Measurements from ENCODE around the gene USP25.

Gene USP25

DNA sequence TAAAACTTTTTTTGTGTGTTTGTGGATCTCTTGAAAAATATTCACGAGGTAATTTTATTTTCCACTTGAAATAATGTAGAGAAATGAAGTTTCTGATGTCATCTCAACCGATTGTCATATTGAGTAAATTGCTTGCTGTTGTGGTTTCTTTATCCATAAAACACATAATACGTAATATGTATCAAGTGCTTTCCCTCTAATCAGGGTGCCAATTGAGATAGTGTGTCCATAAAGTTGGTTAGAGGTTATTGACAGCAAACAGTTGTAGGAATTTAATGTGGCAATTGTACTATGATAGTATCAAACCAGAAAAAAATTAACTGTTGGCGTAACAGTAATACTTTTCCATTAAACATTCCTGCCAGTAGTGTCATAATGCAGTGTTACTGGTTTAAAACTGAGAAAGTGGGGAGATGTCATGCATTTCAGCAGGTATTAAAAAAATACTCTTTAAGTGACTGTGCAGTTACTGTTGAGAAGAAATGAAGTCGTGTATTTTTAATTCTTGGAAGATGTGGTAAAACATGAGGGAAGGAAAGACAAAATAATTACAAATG, 38.3 kb downstream of the USP25 start:
- DNase-seq, result no peak

DNA sequence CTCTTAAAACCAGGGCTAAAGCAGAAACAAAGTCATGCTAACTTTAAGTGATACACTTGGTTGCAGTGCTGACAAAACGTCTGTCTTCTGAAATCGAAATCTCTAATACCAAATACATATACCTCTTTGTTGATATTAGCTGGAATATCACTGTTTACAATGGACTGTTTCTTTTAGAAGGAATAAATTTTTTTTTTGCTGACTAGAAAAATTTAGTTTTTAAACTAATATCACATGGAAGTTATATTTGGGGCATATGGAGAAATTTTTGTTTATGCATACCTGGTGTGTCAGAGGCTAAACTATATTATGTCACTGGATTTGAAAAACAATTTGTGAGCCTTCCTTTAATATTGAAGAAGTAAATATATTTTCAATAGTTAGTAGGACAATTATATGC, 39.1 kb downstream of the USP25 start:
- DNase-seq, result no peak

DNA sequence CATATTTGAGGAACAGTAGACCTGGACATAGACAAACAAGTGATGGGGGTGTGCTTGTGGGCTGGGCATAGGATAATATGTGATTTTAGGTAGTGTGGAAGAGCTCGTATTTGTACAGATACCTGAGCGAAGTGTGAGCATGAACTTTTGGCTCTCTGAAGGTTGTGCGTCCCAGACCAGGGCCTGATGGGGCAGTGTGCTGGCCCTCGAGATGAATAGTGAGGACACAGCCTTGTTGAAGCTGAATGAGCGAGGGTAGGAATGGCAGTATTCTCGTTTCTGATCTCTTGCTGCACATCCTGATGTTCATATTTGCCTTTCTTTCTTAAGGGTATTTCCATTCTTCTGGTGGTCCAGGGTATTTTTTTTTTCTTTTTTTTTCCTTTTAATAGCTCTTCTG, 41.5 kb downstream of the USP25 start:
- DNase-seq, result no peak

DNA sequence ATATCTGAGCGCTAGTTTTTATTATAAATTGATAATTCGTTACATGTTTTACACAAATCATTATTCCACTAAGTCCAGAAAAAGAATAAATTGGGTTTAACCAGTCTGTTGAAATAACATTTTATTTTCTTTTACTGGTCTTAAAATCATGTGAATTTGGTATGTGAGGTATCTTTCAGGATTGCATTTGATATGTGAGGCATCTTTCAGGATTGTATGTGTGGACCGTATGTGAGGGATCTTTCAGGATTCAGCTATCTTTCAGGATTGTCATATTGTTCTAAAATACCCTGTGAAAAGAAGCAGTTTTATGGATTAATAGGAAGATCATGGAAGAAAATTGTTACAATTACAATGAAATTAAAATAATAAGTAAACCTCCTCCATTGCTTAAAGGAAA, 42.9 kb downstream of the USP25 start:
- no peak for DNase-seq

DNA sequence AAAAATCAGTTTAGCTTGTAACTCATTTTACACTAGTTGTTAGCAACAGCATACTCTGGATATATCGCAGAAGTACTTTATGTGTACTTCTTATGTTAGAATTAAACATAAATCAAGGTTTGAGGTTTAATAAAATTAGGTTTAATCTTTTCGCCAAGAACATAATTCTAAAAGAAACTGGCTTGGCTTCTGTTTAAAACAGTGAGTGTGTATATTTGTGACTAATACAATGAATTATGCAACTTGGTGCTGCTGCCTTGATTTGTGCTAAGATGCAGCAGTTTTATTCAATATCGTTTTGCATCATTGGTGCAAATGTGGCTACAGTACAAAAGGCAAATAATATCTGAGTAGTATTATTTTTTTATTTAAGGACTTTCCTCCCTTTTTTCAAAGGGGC, 44.8 kb downstream of the USP25 start:
- no peak for DNase-seq

DNA sequence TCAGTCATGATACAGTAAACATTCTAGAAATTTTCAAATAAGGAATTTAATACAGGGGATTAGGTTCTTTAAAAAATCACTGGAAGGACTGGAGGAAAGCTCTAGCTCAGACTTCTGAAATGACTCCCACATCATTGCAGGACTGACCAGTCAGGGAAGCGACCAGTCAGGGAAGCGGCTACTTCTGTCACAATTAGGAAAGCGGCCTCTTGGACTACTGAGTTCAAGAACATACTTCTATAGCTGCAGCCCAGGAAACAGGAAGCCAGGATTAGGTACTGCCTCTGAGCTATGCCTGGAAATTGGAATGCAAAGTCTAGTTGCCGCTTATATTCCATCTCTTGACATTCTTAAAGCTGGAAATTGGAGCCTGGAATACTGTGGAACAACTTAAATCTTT, 45.5 kb downstream of the USP25 start:
- no peak for DNase-seq

DNA sequence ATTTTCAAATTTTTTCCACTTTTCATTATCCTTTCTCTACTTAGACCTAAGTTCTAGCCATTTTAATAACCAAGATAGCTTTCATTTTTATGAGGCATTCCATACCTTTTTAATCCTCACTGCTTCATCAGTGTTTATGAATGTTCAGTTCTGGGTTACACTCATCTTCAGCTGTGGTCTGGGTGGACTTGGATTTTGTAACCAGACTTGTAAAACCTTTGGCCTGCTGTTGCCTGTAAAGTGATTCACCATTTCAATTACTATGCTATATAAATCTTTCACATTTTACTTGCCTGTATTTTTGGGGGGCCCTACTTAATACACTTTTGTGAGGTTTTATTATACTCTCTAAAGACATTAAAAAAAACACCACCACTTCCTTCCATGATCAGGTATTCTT, 46.2 kb downstream of the USP25 start:
- DNase-seq, result no peak

DNA sequence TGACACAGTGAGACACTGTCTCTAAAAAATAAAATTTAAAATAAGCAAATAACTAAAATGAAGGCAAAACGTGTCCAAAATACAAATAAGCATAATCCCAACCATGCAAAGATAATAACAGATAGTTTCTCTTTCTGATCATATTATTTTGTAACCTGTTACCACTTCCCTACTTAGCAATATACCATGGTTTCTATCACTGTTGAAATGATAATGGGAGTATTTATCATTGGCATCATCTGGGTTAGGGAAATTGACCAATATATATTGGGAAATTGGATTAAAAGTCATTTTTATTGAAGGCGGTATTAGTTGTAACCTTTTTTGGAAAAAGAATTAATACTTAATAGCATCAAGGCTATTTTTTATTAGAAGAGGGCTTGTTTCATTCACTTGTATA, 47.0 kb downstream of the USP25 start:
- no peak for DNase-seq

DNA sequence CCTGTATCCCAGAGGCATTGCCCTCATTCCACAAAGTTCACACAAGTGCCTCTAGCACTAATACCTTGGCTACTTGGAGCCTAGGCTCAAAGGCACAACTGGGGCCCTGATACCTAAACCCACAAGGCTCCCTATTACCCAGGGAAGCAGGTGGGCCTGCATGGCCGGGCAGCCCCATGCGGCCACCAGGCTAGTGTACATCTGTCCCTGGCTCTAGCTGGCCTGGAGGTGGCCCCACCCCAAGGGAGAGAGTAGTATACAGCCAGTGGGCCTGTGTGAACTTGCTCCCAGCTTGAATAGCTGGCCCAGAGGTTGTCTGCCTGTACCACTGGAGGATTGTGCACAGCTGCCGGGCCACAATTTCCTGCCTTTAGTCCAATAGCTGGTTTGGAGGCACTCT, 52.2 kb downstream of the USP25 start:
- no peak for DNase-seq

DNA sequence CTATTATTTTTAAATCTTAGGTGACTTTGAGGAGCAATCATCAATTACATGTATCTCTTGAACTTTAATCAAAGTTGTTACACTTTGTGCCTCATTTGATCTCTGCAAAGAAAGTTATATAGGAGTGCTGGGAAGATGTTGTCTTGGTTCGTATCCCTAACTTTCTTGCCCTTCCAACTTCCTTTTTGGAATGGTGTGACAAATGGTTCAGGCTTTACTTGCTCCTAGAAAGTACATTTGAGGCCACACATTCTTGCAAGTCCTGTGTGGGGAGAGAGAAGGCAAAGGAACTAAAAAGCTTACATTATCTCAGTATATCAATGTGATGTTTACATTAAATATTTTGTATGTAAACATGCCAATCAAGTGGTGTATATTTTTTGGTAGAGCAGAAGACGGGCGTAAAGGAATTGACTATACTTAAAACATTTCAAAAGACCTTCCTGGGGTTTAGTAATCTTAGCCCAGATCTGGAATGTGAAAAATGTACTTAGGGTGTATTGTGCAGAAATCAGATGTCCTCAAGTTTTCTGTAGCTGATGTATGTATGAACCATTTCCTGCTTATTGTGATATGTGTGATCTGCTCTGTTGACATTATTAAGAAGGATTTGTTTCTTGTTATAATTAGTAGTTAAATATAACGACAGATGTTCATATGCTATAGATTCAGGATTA, 59.2 kb downstream of the USP25 start:
- DNase-seq, result no peak

DNA sequence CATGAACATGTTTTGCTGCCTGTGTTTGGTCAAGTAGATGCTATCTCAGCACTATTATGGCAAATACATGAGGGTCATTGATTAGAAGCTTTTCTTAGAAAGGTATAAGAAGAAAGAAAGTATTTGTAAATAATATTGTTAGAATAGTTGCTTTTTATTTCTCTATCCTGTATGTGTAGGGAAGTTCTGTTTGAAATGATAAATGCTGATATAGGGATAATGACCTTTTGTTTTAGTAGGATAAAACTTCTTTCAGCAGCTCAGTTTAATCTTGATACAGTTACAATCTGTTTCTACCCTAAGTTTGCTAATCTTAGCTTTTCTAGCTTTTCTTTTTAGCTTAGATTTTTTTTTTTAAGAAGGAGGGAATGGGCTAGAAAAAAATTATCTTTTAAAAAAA, 63.3 kb downstream of the USP25 start:
- DNase-seq, result no peak

DNA sequence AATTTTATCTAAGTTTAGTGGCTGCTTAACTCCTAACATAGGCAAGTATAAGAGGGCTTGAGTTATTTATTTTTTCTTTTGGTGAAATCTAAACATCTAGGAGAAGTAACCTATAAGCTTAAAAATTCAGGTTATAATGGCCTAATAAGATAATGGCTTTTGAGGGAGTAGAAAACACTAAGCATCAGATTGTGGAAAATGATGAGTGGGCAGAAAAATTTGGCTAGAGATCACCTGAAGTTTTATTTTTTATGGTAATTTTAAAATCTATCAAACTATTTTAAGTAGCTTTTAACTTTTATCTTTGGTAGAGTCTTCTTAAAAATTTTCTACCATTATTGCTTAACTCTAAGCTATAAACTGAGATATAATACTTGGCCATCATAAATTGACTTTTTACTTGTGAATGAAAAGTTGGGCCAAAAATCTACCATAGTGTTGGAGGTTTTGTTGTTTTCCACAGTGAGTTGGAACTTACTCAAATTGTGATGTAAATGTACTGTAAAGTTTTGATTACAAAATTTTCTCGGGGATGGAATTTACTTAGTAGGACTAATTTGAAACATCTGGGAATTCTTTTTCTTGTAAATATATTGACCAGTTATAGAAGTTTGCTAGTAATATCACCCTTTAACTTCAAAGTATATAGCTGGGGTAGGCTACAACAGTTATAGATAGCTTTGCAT, 63.9 kb downstream of the USP25 start:
- DNase-seq, result no peak

DNA sequence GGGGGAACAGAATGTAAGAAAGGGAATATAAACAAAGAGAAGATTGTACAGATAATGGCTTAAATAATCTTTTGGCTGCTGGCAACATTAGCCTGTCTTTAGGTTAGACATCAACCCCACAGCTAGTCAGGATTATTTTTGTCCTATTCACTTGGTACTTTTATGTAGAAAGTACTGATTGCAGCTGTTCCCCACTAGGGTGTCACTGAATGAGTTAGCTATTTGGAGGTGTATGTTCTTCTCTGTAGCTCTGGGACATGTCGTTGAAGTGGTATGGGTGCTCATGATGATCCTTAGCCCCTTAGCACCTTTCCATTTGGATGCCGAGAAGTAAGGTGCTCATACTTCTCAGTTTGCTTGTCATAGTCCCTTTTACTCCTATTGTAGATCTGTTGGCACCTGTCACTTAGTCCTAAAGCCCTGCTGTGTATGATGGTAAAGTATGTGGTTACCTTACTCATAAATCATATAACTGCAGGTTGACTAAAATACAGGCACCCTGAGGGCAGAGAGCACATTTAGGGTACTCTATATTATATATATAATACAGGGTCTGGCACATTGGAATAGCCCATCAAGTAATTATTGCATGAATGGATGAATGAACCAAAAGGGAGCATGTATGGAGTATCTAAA, 64.6 kb downstream of the USP25 start:
- no peak for DNase-seq

DNA sequence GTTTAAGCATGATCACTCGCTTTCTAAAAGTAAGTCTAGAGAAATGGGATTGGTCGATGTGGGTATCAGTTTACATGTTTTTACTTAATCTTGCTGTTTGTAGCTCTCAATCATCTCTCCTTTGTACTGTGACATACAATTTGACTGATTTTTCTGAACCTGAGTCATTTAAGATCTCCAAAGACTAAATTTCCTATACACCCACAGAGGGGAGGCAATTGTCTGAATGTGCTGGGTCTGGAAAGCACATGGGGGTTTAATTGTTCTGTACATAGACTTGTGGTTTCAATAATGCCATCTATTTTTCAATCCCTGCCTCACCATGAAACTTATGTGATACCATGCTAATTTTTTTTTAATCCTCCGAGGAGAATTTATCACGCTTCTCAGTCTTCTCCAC, 65.8 kb downstream of the USP25 start:
- no peak for DNase-seq

DNA sequence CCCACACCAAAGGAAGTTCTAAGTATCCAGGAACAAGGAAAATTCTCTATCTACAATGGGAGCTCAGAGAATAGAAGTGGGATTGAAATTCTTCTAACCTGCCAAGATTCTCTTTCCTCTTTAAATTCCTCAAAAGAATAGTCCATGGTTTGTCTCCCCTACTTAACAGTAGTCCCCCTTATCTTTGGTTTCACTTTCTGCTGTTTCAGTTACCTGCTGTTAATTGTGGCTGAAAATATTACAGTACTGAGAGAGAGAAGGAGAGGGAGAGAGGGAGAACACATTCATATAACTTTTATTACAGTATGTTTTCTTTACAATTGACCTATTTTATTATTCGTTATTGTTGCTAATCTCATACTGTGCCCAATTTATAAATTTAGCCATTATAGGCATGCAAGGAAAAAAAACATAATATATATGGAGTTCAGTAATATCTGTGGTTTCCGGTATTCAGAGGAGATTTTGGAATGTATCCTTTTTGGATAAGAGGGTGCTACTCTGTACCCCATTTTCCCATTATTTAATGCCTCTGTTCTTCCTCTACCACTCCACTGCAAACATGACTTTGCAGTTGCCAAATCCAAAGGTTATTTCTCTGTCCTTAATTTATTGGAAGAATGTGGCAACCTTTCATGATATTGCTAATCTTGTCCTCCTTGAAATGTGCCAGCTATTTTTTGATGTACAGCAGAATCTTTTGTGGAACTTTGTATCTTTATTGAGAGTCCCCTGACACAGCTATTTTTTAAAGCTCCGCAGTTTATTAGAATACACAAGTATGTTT, 68.0 kb downstream of the USP25 start:
- DNase-seq, result no peak

DNA sequence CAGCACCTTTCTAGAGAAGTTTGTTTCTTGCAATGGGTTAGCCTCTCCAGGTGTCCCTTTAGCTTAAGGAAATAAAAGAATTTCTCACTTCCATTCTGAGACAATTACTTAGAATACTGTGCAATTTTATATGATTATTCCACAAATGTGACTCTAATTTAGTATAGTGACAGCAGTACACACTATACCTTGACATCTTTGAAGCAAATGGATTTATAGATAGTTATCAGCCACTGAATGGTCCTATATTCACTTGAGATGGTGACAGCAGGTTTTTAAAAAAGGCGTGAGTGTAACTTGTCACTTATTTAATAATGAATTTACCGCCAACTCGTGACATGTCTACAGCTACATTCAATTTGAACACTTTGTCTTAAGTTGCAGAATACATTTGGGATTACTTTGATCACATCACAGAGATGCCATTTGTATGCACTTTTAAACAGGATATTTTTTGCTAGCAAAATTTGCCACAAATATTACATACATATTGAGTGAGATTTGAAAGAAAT, 71.6 kb downstream of the USP25 start:
- DNase-seq, result no peak

DNA sequence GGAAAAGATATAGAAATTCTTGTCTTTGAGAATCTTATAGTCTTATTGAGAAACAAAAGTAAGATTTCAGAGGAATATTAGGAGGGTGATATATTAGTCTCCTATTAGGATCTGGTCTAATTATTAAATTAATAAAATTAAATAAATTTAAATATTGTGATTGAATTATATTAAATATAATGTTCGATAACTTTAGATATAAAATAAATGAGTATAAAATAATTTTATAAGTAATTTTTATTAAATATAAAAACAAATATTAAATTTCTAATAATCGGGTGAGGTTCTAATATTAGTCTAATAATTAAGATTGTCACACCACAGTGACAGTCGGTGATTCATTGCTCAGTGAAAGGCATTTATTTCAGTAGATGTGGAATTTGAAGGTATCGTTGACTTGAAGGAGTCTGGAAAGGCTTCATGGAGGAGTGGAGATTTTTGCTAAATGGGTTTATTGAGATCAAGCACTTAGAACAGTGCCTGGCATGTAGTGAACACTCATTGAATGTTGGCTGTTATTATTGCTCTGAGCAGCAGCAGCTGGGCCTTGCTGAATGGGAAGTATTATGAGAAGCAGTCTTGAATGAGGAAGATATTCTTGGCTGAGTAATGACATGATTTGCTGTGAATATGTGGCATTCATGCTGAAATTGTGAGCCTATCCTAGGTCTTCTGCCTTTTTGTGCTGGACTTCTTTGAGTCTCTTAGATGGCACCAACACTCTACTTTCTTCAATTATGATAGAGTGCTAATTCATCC, 74.6 kb downstream of the USP25 start:
- no peak for DNase-seq

DNA sequence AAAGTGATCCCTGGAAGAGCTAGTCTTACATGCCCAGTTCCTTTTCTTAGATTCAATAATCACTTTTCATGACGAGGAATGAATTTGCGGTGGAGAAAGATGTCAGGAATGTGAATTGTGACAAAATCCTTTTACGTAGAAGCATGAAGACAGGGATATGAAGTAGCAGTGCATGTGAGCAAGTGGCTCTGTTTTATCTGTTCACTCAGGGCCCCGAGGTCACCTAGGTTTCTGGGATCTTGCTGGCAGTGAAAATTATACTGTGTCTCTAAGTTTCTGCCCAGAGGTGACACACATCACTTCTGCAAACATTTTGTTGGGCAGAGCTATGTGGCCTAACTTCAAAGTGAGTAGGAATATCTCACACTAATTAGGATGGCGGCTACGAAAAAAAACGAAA, 79.3 kb downstream of the USP25 start:
- DNase-seq, result no peak

DNA sequence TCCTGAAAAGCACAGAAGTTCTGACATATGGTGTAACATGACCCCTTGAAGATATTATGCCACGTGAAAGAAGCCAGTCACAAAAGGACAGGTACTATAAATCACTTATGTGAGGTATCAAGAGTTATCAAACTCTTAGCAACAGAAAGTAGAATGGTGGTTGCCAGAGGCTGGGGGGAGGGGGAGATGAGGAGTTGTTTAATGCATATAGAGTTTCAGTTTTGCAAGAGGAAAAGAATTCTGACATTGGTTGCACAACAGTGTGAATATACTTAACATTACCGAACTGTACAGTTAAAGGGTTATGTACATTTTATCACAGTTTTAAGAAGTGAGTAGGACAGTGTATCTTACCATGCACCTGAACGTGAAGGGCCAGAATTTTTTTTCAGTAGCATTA, 80.0 kb downstream of the USP25 start:
- DNase-seq, result no peak

DNA sequence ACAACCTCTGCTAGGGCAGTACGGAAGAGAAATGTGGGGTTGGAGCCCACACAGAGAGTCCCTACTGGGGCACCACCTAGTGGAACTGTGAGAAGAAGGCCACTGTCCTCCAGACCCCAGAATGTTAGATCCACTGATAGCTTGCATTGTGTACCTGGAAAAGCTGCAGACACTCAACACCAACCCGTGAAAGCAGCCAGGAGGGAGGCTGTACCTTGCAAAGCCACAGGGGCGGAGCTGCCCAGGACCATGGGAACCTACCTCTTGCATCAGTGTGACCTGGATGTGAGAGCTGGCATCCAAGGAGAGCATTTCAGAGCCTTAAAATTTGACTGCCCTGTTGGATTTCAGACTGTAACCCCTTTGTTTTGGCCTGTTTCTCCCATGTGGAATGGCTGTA, 85.5 kb downstream of the USP25 start:
- no peak for DNase-seq

DNA sequence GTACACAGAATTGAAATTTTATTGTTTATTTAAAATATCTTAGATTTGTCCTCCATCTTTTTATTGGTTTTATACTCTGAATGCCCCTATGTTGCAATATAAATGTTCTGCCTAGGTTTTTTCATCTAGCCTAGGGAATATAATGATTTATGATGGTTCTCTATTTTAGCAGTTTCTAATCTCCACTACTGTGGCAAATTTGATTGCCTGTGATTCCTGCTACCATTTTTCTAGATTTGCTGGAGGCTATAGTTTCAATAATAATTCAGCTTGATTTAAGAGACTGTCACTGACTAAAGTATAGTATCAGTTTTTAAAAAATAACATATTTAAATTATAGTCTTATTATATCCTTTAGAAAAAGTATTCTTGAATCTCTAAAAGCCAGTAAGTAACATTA, 90.5 kb downstream of the USP25 start:
- no peak for DNase-seq

DNA sequence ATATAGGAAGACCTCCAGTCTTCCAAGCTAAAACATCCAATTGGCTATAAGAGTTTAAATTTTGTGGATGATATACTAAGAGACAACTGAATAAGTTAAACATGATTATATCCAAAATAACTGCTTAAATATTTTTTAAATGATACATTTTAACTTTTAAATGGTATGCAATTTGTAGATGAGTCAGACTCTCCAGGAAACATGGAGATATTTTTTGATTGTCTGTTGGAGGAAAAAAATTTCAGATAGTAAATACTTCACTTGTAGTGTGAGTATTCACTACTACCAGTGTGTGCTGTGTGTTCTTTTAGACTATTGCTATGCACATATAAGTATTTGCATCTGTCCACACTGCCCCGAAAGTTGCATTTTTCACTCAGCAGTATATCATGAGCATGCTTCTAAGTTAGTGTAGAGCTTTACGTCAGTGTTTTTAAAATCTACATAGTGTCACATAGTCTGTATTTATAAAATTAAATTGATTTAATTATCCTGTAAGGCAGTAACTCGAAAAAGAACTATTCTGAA, 91.1 kb downstream of the USP25 start:
- no peak for DNase-seq
